Activated B cell treated with CpG ODN at 0.5 μM for 24 hours (primary cell): ENCODE measurements around the gene TFDP1. TPM values are rescaled to one million over a fixed set of nuclear protein-coding genes. Genes with fewer than 3 reads are reported as not detected.

Experiments used
- ATAC-seq: fragments of 200-7000 bp; cut with Tn5 transposase; one replicate; pipeline ENCODE4 v1.10.0; 2021; ENCODE audit warnings: low read depth, mild to moderate bottlenecking, moderate library complexity
- CTCF ChIA-PET: fragments of 350-600 bp; sonication (Branson Sonifier 250); formaldehyde crosslinking; loops from one replicate; lab custom pipeline; 2021; ENCODE audit warnings: antibody characterized with exemption; lab: Charles Lee
- POLR2A ChIA-PET: fragments of 350-600 bp; sonication (Branson Sonifier 250); formaldehyde crosslinking; loops from one replicate; lab custom pipeline; 2021; ENCODE audit warnings: antibody characterized with exemption; lab: Charles Lee
- DNase-seq: peaks from one replicate; pipeline ENCODE4 v3.0.0; 2022
- H3K27ac Mint-ChIP-seq: one replicate; pipeline ENCODE4 v1.8.0; 2020; ENCODE audit warnings: mixed read lengths
- H3K27me3 Mint-ChIP-seq: one replicate; pipeline ENCODE4 v1.8.0; 2021; ENCODE audit warnings: mixed read lengths
- H3K36me3 Mint-ChIP-seq: one replicate; pipeline ENCODE4 v1.8.0; 2021; ENCODE audit warnings: low read depth, mixed read lengths
- H3K4me1 Mint-ChIP-seq: one replicate; pipeline ENCODE4 v1.8.0; 2021; ENCODE audit warnings: mixed read lengths
- H3K4me3 Mint-ChIP-seq: one replicate; pipeline ENCODE4 v1.8.0; 2020; ENCODE audit warnings: mild to moderate bottlenecking, mixed read lengths
- H3K9me3 Mint-ChIP-seq: one replicate; pipeline ENCODE4 v1.8.0; 2020; ENCODE audit warnings: mixed read lengths
- intact Hi-C: fragments of 100-400 bp; cut with micrococcal nuclease; formaldehyde crosslinking; loops from one replicate; pipeline ENCODE4 v1.15.1; 2024
- total RNA-seq: library from RNA; stranded (reverse); gene quantifications from 2 replicates; pipeline ENCODE4 v1.2.3, GENCODE V29; 2022
- TF ChIP-seq, protein P1 (sequence below): fragments of 200-600 bp; IDR thresholded peaks from one replicate; pipeline ENCODE4 v1.8.0; 2022; ENCODE audit warnings: antibody characterized with exemption, mild to moderate bottlenecking

The TFDP1 gene
- total RNA-seq, 1 donor from 2014 or later, result 54.3 TPM

DNA sequence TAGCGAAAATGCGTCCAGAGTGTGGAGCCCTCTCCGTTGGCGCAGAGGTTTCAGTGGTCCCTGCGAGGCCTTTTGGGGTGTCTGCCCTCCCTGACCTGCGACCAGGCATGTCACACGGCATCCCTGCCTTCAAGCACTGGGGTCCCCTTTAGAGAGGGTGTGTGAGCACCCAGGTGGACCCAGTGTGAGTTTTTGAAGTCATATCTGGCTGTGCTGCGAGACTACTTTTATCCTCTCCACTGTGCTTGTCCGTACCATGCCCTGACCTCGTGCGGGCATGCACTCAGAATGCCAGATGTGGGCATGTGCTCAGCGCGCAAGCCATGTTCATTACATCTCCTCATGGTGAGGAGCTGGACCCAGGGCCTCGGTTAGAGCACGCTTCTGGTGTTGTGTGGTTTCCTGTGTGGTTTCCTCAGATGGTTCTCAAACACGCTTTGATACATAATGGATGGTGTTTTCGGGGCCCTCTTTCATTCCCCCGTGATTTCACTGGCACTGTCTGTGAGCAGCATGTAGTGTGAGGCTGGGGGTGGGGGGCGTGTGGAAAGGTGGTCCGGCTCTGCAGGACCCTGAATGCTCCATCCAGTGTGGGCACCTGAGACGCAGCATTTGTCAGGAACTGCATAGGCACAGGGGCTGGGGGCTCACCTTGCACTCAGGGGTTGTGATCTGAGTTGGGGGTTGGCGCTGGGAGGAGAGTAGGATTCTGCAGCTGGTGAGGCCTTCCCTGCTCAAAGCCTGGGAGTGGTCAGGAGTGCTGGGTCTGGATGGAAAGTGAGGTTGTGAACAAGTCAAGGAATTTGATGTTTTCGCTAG is 2.3 kb downstream of the TFDP1 start:
- peaks cover 29% of the 10 kb centered on the region for H3K36me3 Mint-ChIP-seq
- peaks cover 28% of the 10 kb centered on the region for H3K4me1 Mint-ChIP-seq
- TF ChIP-seq, protein P1, sequence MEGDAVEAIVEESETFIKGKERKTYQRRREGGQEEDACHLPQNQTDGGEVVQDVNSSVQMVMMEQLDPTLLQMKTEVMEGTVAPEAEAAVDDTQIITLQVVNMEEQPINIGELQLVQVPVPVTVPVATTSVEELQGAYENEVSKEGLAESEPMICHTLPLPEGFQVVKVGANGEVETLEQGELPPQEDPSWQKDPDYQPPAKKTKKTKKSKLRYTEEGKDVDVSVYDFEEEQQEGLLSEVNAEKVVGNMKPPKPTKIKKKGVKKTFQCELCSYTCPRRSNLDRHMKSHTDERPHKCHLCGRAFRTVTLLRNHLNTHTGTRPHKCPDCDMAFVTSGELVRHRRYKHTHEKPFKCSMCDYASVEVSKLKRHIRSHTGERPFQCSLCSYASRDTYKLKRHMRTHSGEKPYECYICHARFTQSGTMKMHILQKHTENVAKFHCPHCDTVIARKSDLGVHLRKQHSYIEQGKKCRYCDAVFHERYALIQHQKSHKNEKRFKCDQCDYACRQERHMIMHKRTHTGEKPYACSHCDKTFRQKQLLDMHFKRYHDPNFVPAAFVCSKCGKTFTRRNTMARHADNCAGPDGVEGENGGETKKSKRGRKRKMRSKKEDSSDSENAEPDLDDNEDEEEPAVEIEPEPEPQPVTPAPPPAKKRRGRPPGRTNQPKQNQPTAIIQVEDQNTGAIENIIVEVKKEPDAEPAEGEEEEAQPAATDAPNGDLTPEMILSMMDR, result no peak
- ATAC-seq, result no peak
- no peaks in the 10 kb centered on the region for H3K9me3 Mint-ChIP-seq
- intact Hi-C loops, result no loop called here
- no peaks in the 10 kb centered on the region for H3K27me3 Mint-ChIP-seq
- CTCF ChIA-PET, result no interaction called here
- DNase-seq, result peak; percentile 7
- POLR2A ChIA-PET, result no interaction called here
- H3K4me3 Mint-ChIP-seq, result peak overlapping the region; percentile 28
- H3K27ac Mint-ChIP-seq, result no peak overlapping the region

DNA sequence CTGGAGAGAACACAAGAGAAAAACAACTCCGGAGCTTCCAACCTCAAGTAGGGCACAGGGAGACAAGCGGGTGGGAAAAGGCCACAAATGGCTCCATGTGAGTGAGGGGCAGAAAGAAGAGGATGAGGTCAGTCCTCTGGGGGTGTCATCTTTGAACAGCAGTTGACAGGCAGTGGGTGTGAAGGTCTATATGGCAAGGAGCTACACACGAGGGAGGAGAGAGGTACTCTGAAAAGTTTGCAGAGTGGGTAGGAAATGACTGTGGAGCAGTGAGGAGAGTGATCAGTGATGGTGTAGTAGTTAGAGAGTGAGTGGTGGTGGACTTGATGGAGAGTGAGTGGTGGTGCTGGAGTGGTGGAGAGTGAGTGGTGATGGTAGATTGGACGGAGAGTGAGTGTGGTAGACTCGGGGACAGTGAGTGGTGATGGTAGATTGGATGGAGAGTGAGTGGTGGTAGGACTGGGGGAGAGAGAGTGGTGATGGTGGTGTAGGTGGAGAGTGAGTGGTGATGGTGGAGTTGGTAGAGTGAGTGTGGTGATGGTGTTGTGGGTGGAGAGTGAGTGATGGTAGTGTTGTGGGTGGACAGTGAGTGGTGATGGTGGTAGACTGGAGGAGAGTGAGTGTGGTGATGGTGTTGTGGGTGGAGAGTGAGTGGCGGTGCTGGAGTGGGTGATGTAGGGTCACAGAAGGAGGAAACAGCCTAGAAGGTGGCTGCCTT is 4.0 kb downstream of the TFDP1 start:
- H3K4me3 Mint-ChIP-seq, result no peak overlapping the region
- no peak overlapping the region for H3K27ac Mint-ChIP-seq
- intact Hi-C loops, result no loop called here
- TF ChIP-seq, protein P1, result no peak
- ChIA-PET CTCF (no interaction called here), POLR2A (no interaction called here)
- no peak for ATAC-seq
- no peak for DNase-seq
- H3K27me3 Mint-ChIP-seq, result no peaks in the 10 kb centered on the region
- peaks cover 28% of the 10 kb centered on the region for H3K4me1 Mint-ChIP-seq
- peaks cover 29% of the 10 kb centered on the region for H3K36me3 Mint-ChIP-seq
- H3K9me3 Mint-ChIP-seq, result no peaks in the 10 kb centered on the region

DNA sequence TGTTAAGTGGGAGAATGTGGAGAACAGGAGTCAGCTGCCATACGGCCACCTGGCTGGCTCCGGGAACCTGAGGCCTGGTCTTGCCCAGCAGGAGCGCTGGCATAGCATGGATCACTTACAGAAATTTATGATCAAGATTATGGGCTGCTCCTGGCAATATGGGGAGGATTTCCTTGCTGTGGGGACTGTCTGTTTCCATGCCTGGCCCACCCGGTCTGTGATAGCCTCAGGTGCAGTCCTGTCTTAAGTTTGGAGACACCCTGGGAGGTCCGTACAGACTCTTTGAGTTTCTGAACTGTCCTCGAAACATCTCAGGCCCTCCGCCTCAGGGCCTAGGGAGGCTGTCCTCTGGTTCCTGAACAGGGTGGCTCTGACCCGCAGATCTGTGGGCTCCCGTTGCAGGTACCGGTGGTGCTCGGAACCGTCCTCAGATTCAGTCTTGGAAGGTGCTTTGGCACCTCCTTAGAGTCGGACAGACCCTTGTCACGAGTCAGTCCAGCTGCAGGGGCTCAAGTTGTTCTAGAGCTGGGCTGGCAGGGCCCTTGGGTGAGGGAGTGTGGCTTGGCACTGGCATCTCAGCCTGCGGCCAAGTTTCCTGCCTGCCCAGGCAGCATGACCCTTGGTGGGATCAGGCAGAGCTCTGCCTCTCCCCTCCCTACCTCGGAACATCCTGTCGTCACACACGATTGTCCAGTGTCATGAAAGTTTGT is 4.9 kb downstream of the TFDP1 start:
- no peaks in the 10 kb centered on the region for H3K9me3 Mint-ChIP-seq
- H3K4me3 Mint-ChIP-seq, result no peak overlapping the region
- TF ChIP-seq, protein P1, result no peak
- H3K36me3 Mint-ChIP-seq, result peaks cover 29% of the 10 kb centered on the region
- H3K27me3 Mint-ChIP-seq, result no peaks in the 10 kb centered on the region
- no peak for ATAC-seq
- DNase-seq, result no peak
- intact Hi-C loops, result no loop called here
- no peak overlapping the region for H3K27ac Mint-ChIP-seq
- H3K4me1 Mint-ChIP-seq, result peaks cover 25% of the 10 kb centered on the region
- ChIA-PET CTCF (no interaction called here), POLR2A (no interaction called here)

DNA sequence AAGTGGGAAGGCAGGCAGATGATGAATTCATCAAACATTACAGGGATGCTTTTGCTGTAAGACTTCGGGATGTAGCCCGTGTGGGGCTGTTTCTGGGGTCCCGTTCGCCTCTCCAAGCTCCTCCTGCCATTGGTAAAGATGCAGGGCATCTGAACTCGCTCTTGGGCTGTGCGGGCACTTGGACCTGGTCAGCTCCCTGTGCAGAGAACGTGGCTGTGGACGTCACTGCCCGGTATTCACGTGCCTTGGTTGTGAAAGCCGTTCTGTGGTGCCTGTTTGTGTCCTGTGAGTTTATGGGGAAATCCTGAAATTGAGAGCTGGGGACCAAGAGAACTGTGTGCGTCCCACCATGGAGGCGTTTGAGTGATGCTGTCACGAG is 5.4 kb downstream of the TFDP1 start:
- H3K4me1 Mint-ChIP-seq, result peaks cover 25% of the 10 kb centered on the region
- H3K27ac Mint-ChIP-seq, result no peak overlapping the region
- intact Hi-C loops, result no loop called here
- no peaks in the 10 kb centered on the region for H3K9me3 Mint-ChIP-seq
- H3K27me3 Mint-ChIP-seq, result no peaks in the 10 kb centered on the region
- H3K36me3 Mint-ChIP-seq, result peaks cover 32% of the 10 kb centered on the region
- H3K4me3 Mint-ChIP-seq, result no peak overlapping the region
- TF ChIP-seq, protein P1, result no peak
- CTCF ChIA-PET, result no interaction called here
- no peak for DNase-seq
- POLR2A ChIA-PET, result no interaction called here
- no peak for ATAC-seq

DNA sequence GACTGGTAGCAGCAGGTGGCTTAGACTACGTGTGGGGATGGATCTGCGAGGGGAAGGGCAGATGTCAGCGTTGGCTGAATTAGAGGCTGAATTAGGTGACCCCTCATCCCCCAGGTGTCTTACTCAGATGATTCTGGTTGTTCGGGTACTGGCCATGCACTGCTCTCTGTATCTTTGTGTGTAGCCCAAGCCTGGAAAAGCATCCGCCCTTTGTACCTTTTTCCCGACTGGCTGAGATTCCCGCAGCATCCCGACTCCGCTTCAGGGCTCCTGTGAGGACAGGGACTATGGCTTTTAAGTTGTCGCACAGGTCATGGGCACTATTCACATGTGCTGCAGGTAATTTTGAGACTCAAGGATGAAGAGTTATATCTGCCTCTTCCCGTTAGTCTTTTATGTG is 7.2 kb downstream of the TFDP1 start:
- Mint-ChIP-seq H3K9me3 (no peaks in the 10 kb centered on the region), H3K36me3 (peaks cover 38% of the 10 kb centered on the region), H3K4me1 (peaks cover 12% of the 10 kb centered on the region), H3K4me3 (no peak overlapping the region), H3K27ac (no peak overlapping the region), H3K27me3 (no peaks in the 10 kb centered on the region)
- intact Hi-C loops, result no loop called here
- no peak for DNase-seq
- CTCF ChIA-PET, result no interaction called here
- ATAC-seq, result no peak
- TF ChIP-seq, protein P1, result no peak
- POLR2A ChIA-PET, result no interaction called here
